RWPE1 (cell line): ENCODE results near the gene NELFB.

Source experiments
- CTCF ChIA-PET: fragments of 350-600 bp; sonication (Branson Sonifier 250); formaldehyde crosslinking; extraction: SDS; loops from one replicate; lab custom pipeline; 2021; lab: Yijun Ruan, JAX
- POLR2A ChIA-PET: fragments of 400-600 bp; formaldehyde crosslinking; extraction: SDS; loops from one replicate; lab custom pipeline; 2020; ENCODE audit warnings: antibody characterized with exemption; ENCODE audit not compliant: low non-redundant PET; lab: Yijun Ruan, JAX
- DNase-seq: peaks from one replicate; pipeline ENCODE4 v3.0.0; 2012; ENCODE audit warnings: low spot score
- H3K27ac ChIP-seq: fragments of 450-650 bp; 2 replicates; pipeline ENCODE4 v1.5.1; 2017
- TF ChIP-seq, protein P1 (sequence below): fragments of 450-650 bp; conservative IDR thresholded peaks from 2 replicates; pipeline ENCODE4 v1.5.1; 2017; ENCODE audit warnings: low read depth, mild to moderate bottlenecking

Gene NELFB

DNA sequence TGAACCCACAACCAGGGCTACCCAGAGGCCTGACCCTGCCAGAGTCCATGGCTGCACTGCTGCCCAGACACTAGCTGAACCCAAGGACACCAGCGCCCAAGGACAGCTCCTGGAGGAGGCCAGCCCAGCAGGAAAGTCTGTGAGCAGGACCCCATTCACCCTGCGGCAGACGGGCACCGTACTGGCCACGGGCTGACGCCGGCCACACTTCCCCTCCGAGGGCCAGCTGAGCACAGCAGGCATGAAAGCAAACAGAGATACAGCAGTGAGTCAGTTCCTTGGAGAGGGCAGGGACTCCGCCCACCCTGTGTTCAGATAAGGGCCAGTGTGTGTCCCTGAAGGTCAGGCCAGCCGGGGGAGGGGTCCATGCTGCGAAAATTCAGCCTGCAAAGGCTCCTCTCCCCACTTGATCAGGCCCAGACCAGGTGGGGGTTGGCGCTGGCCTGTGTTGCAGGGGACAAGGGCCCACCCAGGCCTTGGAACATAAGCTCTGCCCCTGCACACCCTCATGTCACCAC is 36.3 kb upstream of the NELFB start:
- POLR2A ChIA-PET, result no interaction called here
- H3K27ac ChIP-seq, result peak overlapping the region; percentile 82
- no peak for DNase-seq
- TF ChIP-seq, protein P1, sequence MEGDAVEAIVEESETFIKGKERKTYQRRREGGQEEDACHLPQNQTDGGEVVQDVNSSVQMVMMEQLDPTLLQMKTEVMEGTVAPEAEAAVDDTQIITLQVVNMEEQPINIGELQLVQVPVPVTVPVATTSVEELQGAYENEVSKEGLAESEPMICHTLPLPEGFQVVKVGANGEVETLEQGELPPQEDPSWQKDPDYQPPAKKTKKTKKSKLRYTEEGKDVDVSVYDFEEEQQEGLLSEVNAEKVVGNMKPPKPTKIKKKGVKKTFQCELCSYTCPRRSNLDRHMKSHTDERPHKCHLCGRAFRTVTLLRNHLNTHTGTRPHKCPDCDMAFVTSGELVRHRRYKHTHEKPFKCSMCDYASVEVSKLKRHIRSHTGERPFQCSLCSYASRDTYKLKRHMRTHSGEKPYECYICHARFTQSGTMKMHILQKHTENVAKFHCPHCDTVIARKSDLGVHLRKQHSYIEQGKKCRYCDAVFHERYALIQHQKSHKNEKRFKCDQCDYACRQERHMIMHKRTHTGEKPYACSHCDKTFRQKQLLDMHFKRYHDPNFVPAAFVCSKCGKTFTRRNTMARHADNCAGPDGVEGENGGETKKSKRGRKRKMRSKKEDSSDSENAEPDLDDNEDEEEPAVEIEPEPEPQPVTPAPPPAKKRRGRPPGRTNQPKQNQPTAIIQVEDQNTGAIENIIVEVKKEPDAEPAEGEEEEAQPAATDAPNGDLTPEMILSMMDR, result no peak
- CTCF ChIA-PET, result interaction anchor here (0.7 to 1.1 kb wide), 3 partner anchors 30 to 104 kb away, joined by 3 to 6 read pairs (median 6); partner anchors contain the start of gene SSNA1

DNA sequence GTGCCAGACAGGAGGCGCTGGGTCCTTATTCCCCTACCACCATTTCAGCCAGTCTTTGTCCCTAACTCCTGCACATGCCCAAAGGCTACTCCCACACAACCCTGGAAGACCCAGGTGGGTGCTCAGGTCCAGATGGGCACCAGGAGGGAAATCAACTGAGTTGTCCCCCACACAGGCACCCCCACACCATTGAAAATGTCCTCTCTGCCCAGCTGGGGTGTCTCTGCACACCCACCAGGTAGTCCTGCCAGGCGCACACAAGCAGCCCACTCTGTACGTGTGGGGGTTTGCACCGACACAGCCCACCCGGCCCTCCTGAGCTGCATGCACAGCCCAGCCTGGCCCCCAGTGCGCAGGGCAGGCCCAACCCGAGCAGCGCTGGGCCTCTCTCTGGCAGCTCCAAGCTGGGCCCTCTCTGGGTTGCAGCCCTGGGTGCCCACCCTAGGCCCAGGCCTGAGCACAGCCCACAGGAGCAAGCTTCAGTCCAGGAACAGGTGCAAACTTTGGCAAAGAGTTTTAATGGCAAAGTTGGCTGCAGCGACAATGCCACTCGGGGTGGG is 35.3 kb upstream of the NELFB start:
- H3K27ac ChIP-seq, result peak overlapping the region; percentile 82
- TF ChIP-seq, protein P1, result no peak
- CTCF ChIA-PET, result interaction anchor here (1.1 kb wide), 1 partner anchor 105 kb away, joined by 3 read pairs; no protein-coding TSS in a partner anchor
- POLR2A ChIA-PET, result no interaction called here
- DNase-seq, result no peak

DNA sequence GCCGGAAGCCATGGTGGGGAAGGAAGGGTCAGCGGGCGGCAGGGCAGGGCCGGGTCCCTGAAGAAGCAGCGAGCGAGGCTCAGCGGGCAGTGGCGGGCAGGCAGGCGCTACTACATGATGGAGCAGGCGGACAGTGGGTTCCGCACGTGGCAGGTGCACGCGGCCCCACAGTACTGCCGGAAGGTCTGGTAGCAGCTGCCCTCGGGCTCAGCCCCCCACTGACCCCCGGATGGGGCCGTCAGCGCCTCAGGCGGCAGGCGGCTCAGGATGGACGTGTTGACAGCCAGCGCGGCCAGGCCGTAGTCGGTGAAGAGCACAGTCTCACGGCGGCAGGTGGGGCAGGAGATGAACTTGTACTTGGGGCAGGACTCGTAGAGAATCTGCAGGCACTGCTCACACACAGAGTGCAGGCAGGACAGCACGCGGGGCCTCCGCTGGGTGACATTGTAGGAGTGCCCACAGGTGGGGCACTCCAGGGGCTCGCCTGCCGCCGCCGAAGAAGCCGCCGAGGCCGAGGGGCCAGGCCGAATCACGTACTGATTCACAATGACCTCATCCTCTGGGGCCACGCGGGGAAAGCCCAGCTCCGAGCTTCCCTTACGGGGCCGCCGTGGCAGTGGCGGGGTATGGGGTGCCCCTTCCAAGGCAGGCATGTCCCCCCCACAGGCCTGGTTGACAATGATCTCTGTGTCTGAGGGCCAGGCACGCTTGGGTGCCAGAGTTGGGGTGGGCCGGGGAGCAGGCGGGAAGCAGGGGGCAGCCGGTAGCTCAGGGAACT is 34.6 kb upstream of the NELFB start:
- TF ChIP-seq, protein P1, result no peak
- peak overlapping the region; percentile 82 for H3K27ac ChIP-seq
- no peak for DNase-seq
- CTCF ChIA-PET, result interaction anchor here (0.7 to 1.1 kb wide), 2 partner anchors 105 to 125 kb away, joined by 3 read pairs; no protein-coding TSS in a partner anchor
- POLR2A ChIA-PET, result interaction anchor here (0.6 to 0.7 kb wide), 2 partner anchors 22 to 194 kb away, joined by 3 to 4 read pairs; no protein-coding TSS in a partner anchor

DNA sequence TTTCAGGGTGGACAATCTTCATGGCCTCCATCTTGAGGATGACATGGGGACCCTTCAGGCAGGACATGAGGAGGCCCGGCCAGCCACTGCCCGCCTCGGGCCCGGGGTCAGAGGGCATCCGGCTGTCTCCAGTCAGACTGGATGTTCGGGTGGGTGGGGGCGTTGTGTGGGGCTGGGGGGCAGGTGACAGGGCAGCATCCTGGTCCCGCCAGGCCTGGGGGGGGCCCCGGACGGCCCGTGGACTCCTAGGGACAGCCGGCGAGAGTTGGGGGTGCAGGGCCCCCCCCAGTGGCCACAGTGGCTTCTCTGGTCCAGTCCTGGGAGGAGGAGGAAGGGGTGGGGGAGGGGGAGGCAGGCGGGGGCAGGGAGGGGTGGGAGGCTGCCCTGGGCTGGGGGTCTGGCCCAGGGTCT is 34.0 kb upstream of the NELFB start:
- ChIA-PET POLR2A (interaction anchor here (0.6 to 0.7 kb wide), 2 partner anchors 23 to 194 kb away, joined by 3 to 4 read pairs; no protein-coding TSS in a partner anchor), CTCF (no interaction called here)
- DNase-seq, result no peak
- TF ChIP-seq, protein P1, result no peak
- no peak overlapping the region; the same call in 1 of the 2 replicates for H3K27ac ChIP-seq

DNA sequence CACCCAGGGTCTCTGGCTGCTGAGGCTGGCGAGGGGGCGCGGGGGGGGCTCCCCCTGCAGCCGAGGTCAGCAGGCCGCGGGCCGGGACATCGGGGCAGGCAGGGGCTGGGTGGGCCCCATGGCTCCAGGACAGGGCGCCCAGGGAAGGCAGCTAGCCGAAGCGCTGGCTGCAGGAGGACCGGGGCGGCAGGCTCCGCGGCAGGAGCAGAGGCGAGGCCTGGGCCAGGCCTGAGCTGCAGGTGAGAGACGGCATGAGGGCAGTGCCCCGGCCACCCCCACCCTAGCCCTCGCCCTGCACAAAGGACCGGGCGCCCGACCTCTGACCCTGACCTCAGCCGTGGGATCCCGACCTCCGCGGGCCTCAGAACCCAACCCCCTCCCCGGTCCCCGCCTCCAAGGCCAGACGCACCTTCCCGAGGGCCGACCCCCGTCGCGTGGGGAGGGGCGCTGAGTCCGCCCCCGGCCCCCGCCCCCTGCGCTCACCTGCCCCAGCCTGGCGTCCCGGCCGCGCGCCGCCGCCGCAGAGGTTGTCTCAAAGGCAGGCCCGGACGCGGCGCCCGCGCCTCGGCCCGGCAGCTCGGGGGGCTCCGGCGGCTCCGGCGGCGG is 33.5 kb upstream of the NELFB start:
- no peak for DNase-seq
- peak overlapping the region; percentile 95 for H3K27ac ChIP-seq
- TF ChIP-seq, protein P1, result no peak
- POLR2A ChIA-PET, result interaction anchor here (0.6 to 0.7 kb wide), 3 partner anchors 21 to 193 kb away, joined by 3 to 5 read pairs (median 3); partner anchors contain the start of gene SSNA1
- CTCF ChIA-PET, result interaction anchor here (2.1 kb wide), 1 partner anchor 15 kb away, joined by 16 read pairs; no protein-coding TSS in a partner anchor
